GM18502 (cell line): Measurements from ENCODE around the gene THAP4.
"Not testable (repeated sequence)": the region's sequence is repeated elsewhere in the genome, so short reads cannot be mapped to it uniquely, and the experiment has no call there.

Experiments
- ATAC-seq: cut with Tn5 transposase; IDR thresholded peaks from one replicate; pipeline ENCODE4 v1.9.1; 2021; ENCODE audit warnings: mild to moderate bottlenecking; ENCODE audit not compliant: unreplicated experiment, poor library complexity

Gene THAP4

DNA sequence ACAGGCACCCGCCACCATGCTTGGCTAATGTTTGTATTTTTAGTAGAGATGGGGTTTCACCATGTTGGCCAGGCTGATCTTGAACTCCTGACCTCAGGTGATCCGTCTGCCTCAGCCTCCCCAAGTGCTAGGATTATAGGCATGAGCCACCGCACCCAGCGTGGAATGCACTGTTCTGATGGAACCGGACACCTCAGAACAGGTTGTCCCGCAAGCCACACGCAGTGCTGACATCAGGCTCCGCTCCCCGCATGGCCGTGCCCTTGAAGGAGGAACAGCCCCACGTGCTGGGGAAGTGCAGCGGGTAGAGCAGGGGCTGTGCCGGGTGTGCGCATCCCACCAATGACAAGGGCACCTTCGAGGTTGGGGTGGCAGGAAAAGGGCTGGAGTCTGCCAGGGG, 69.7 kb downstream of the THAP4 start:
- not testable (repeated sequence) for ATAC-seq

DNA sequence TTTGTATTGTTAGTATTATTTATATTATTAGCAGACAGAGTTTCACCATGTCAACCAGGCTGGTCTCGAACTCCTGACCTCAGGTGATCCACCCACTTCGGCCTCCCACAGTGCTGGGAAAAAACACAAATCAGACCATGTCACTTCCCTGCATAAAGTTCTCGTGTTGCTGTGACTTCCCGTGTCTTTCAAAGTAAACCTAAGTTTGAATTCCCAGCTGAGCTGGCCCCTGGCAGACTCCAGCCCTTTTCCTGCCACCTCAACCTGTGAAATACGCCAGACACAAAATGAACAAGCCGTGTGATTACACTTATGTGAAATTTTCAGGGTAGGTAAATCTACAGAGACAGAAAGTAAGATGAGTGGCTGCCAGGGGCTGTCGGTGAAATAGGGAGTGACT, 70.5 kb downstream of the THAP4 start:
- ATAC-seq: no peak

DNA sequence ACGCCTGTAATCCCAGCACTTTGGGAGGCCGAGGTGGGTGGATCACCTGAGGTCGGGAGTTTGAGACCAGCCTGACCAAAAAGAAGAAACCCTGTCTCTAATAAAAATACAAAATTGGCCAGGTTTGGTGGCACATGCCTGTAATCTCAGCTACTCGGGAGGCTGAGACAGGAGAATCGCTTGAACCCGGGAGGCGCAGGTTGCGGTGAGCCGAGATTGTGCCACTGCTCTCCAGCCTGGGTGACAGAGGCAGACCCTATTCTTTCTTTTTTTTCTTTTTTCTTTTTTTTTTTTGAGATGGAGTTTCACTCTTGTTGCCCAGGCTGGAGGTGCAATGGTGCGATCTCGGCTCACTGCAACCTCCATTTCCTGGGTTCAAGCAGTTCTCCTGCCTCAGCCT, 70.9 kb downstream of the THAP4 start:
- ATAC-seq: not testable (repeated sequence)

DNA sequence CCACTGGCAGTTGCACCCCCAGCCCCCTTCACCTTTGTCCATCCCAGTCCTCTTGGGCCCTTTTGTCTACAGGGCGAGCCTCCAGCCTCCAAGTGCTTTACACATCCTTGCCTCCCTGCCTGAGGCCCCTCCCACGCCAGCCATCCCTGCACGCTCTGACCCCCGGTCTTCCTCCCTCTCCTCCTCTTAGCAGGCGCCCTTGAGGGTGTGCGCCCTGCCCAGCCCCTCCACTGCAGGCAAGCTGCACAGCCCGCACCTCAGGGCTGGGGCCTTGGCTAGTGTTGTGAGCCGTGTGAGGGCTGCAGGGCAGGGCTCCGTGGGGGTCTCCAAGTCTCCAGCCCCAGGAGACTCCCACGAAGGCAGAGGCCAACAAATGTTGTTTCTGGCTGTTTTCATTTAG, 71.5 kb downstream of the THAP4 start:
- no peak for ATAC-seq

DNA sequence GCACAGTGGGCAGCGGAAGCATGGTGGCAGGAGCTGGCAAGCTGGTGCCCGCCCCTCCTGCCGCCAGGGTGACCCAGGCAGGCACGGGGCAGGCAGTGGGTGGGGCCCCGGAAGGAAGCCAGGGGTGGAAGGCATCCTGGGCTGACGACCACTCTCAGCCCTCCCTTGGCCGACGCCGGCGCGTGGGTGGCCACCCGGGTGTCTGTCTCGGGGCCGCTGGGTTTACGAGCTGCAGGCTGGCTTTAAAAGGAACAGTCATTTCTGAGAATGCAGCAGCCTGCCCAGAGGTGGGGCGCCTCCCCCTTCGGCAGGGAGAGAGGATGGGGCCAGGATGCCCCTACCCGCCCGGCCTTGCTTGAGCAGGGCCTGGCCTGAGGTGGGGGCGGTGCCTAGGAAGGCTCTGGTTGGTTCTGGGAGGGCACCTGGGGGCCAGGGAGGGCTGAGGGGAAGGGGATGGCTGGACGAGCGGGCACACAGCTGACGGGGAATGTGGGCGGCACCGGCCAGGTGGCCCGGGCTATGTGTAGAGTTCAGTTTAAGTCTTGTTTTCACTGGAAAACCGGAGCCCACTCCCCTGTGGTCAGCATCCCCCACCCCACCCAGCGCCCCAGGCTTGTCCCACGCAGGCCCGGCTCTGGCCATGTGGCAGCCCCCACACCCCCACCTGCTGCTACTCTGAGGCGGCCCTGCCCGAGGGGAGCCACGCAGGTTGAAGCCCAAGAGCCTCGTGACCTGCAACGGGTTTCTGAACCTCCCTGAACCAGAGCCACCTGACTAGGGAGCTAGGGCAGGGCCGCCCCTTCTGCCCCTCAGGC, 72.2 kb downstream of the THAP4 start:
- no peak for ATAC-seq

DNA sequence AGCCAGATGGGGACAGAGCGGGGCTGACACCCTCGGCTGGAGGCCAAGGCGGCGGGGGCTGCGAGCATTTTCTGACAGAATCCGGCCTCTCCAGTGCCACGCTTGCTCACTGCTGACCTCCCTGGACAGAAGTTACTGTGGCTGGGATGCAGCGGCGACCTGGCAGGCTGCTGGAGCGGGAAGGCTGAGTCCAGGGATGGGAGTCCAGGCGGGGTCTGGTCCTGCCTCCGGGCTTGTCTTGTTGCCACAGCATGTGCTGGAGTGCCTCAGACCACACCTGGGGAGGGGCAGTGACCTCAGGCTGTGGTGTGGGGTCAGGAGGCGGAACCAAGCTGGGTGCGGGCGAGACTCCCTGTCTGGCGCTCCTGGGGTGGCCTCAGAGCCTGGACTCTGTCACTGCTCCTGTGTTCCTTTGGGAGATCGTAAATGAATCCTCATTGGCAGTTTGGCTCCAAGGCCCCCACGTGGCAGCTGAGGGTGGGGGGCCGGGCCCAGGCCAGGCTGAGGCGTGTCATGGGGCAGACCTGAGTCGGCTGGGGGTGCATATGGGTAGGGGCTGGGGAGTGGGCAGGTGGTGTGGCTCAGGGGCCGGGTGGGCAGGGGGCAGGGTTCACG, 72.9 kb downstream of the THAP4 start:
- ATAC-seq: no peak

DNA sequence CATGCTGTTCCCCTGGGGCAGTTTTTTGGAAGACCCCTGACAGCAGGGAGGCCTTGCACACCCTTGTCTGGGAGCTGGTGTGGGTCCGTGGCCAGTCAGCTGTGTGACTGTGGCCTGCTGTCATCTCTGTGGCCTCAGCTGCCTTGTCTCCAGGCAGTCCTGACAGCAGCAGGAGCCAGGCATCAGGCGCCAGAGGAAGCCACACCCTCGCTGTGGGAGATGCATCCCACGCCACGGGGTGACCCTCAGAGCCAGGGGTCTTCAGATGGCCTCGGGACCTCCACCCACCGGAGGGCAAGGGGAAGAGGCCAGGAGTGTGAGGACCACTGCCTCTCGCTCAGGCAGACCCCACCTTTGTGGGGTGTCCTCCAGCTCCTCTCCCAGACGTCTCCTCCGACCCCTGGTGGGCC, 73.4 kb downstream of the THAP4 start:
- ATAC-seq: no peak

DNA sequence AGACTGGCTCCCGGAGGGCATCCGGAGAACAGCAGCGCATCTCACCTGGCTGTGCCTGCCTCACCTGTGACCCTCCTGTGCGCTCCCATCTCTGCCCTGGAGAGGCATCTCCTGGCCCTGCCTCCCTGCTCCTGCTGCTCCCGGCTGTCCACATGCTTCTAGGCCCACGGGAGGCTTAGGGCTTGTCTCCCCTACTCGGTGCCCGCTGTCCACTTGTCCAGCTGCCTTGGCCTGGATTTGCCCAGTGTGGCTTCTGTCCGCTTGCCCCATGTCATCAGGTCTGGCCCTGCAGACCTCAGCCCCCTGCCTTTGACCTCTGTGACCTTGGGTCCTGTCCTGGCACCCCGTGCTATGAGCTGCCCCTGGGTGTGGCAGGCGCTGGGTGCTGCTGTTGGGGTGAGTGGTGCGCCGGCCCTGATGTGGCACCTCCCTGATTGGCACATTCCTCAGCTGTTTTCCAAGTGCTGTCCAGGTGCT, 73.9 kb downstream of the THAP4 start:
- no peak for ATAC-seq

DNA sequence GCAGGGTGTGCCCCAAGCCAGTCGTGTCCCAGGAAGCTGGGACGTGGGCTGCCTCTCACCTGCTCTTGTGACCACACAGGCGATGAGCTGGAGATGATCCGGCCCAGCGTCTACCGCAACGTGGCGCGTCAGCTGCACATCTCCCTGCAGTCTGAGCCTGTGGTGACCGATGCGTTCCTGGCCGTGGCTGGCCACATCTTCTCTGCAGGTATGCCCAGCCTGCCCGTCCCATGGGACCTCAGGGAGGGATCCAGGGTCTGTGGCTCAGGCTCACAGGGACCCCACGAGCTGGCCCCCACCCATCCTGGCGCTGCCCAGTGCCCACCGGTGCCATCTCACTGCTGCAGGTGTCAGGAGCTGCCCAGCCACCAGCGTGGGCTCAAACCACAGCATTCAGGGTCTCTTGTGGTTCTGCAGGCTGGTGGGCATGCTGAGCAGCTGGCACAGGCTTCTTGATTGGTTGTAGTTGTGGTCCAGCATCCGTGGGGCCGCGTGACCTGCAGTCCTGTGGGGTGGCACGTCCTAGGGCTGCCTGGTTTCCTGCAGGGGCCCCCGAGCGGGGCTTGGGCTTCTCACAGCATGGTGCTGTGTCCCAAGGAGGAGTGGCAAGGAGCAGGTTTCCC, 74.6 kb downstream of the THAP4 start:
- no peak for ATAC-seq

DNA sequence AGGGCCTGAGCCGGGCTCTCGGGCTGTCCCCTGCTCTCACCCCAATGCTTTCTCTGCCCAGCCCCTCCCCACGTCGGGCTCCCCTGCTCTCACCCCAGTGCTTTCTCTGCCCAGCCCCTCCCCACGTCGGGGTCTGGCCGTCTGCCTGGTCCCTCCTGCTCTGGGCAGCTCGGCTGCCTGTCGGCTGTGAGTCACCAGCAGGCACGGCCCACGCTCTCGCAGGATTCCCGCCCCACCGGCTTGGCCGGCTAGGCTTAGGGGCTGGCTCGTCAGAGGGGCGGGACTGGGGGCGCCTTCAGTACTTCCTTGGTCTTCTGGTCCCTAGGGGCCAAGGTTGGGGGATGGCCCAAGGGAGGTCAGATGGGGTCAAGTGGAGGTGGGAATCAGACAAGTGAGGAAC, 75.1 kb downstream of the THAP4 start:
- ATAC-seq: no peak

DNA sequence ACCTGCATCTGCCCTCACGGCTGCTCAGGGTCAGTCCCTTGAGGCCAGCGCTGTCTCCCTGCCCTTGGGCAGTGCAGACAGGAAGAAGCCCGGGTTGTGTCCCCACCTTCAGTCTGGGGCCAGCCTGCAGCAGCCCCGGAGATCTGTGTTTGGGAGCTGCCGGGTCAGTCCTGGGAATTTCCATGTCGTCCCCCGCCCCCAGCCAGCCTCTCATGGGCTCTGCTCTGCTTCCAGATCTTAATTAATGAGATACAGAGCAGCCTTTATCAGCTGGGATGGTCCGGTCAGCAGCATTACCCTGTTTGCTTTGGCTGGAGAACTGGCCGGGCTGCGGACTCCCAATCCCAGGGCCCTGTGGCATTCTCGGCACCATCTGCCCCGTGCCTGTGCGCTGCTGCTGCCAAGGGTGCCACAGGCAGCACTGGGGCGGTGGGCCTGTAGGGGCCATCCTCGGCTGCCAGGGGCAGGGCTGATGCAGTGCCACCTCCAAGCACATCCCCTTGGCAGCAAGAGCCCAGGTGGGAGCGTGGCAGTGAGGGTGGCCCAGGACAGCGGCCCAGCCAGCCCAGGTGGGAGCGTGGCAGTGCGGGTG, 76.0 kb downstream of the THAP4 start:
- ATAC-seq: no peak

DNA sequence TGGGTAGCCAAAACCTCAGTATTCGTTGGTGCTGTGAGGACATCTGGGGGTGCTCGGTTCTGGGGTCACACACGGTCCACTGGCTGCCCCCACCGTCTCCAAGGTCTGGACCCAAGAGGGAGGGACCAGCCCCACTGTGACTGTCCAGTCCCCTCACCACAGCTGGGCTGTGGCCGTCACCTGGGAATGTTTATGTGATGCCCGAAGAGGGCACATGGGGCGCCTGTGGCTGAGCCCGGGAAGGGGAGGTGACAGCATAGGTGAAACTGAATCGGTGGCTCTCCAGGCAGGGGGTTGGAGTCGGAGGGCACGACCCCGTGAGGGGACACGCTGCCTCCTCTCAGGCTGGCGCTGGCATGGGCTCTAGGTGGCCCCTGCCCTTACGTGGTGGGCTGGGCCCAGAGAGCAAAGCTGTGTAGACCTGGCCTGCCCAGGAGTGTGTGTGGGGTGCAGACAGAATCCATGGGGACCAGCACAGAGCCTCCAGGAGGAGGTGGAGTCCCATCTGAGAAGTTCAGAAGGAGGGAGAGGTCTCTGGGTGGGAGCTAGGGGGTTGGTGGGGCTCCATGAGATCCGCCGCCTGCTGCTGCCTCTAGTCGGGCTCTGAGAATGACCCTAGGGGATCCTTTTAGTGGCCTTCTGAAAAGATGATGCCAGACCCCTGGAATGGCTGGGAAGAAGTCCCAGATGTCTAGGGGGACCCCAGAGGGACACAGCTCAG, 76.6 kb downstream of the THAP4 start:
- no peak for ATAC-seq

DNA sequence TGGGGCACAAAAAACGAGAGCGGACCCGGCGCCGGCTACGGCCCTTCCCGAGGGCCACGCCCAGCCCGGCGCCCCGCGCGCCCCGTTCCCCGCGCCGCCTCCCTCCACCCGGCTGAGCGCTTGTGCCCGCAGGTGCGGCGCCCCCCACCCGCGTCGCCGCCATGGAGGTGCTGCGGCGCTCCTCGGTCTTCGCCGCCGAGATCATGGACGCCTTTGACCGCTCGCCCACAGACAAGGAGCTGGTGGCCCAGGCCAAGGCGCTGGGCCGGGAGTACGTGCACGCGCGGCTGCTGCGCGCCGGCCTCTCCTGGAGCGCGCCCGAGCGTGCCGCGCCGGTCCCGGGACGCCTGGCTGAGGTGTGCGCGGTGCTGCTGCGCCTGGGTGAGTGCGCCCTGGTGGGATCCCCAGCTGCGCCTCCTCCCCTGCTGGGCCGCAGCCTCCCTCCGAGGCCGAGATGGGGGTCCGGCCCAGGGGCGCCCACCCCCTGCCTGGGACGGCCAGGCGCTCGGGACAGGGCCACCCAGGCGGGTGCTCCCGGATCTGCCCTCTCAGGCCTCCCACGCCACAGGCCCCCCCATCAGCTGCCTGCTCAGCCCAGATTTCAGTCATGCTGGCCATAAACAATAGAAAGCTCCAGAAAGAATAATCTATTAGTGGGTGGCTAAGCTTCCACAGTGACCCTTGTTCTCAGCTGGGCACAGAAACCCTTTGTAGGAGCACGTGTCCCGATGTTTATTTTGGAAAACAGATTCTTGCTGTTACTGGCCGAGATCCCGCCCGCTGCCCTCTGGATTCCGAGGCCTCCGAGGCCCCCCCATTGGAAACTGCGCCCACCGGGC, 77.4 kb downstream of the THAP4 start:
- ATAC-seq: no peak

DNA sequence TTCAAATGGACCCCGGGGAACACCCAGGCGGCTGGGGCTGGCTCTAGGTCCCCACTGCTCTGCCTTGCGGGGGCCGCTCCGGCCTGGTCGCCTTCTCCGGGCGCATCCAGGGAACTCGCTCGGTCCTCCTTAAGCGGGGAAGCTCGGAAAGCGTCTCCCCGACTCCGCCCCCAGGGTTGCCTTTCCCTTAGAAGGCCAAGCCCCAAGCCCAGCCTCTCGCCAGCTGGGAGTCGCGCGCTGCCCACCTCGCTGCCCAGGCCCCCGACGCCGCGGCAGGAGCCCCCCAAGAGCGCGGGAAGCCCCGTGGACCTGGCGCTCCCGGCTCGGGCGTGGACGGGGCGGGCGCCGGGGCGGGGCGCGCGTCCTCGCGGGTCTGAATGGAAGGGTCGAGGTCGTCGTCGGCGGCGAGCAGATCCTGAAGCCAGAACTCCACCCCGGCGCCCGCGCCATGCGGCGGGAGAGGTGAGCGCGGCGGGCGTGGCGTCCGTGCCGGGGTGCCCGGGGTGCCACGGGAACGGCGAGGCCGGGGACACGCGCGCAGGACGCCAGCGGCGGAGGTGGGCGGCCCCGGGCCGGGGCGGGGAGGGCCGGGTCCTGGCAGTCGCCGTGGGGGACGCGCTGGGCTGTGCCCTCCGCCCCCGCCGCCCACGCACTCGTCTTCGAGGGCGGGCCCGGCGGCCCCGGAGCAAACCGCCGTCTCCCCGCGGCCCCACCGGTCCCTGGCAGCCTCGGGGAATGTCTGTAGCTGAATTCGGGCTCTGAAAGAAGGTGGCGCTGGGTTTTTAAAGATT, 78.2 kb downstream of the THAP4 start, which contains the start of gene BOK:
Gene BOK (plus strand): TSS at position 214 of the 791 bp plus-strand sequence. CDS start 739 bp downstream, outside the sequence.
- no peak for ATAC-seq

DNA sequence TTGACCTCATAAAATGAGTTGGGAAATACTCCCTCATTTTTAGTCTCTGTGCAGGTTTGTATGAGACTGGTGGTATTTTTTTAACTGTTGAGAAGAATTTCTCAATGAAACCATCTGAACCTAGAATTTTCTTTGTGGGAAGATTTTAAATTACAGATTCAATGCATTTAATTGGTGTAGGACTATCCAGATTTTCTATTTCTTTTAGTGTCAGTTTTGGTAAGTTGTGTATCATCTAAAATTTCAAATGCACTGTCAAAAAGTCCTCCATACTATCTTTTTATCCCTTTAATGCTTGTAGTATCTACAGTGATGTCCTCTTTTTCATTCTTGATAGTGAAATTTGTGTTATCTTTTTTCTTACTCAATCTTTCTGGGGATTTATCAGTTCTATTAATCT, 80.2 kb downstream of the THAP4 start:
- no peak for ATAC-seq

DNA sequence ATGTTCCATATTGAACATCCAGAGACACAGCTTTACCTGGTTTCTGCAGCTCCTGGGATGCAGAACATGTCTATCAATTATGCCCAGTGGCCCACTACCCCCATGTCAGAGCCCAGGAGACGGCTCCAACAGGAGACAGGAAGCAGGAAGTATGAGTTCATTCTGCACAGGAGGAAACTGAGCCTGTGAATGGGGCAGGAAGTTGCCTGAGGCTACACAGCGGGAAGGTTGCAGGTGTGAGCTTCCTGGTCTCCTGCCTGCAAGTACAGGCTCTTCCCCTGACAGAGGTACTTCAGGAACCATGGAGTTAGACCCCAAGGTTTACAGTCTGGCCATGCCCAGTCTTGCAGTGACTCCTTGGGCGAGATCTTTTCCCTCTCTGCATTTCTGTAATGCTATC, 81.2 kb downstream of the THAP4 start:
- no peak for ATAC-seq

DNA sequence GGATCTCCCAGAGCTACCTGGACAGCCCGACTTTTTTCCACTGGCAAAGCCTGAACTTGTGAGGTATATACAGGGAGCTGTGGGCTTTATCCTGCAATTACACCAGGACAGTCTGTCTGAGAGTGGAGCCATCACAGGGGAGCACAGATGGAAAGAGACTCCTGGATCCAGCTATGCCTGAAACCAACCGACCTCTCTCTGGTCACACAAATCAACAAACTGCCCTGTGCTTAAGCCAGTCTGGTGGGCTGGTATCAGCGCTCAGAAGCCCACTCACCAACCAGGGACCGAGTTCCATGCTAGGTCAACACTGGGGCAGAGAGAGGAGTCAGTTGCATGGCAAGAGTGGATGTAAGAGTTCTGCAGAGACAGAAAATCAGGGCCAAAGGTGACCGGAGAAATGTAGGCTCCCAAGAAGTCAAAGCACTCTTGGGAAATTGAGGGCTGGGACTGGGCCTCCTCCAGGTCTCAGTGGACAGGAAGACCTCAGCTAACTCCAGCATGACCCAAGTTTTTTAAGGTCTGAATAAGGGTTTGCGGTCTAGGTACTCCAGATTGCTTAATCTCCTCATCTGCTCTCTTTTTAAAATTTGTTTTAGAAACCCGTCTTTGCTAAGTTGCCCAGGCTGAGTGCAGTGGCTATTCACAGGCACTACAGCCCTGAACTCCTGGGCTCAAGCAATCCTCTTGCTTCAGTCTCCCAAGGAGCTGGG, 82.2 kb downstream of the THAP4 start:
- no peak for ATAC-seq

DNA sequence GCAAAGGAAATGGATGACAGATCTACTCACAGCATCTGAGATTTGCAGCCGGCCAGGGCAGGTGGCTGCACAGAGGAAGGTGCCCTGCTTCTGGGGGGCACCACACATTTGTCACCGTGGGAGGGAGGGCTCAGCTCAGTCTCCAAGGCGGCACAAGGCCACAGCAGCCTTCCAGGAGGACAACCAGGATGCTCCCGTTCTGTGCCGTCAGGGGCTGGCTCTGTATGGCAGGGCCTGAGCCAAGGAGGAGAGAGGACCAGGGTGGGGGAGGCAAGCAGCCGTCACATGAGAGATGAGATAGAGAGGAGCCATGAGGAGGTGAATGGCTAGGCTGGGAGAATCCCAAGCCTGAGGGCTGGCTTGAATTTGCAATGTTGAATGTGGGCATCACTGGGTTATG, 83.0 kb downstream of the THAP4 start:
- no peak for ATAC-seq
